Measurements from ENCODE around the gene GRM4.

The GRM4 gene

DNA sequence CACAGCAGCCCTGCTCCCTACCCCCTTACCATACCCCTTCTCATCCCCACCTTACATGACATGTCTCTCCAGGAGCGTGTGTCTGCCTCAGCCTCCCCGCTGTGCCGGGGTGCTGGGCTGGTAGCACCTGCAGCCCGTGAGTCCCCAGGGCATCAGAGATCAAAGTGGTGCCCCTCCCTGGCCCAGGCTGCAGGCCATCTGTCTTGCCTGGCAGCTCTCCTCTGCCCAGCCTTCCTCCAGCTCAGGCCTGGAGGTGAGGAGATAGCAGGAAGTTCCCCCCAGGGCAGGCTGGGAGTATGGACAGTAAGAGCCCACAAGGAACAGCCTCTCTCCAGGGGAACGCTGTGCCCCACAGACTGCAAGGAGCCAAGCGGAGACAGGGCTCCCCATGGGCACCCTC lies 35.3 kb downstream of the GRM4 start:
- DNase-seq (ENCODE audit: low read depth in 2 of 3, low spot score in 2 of 3): no peak

- DNase-seq (ENCODE audit: low read depth in 2 of 3, low spot score in 2 of 3): no peak
These were observed 37.7 kb downstream of the GRM4 start for GRCh38 chr6:34108176-34108575.

GRCh38 chr6:34106900-34107299 lies 39.0 kb downstream of the GRM4 start:
- DNase-seq (ENCODE audit: low read depth in 2 of 3, low spot score in 2 of 3): no peak

DNA sequence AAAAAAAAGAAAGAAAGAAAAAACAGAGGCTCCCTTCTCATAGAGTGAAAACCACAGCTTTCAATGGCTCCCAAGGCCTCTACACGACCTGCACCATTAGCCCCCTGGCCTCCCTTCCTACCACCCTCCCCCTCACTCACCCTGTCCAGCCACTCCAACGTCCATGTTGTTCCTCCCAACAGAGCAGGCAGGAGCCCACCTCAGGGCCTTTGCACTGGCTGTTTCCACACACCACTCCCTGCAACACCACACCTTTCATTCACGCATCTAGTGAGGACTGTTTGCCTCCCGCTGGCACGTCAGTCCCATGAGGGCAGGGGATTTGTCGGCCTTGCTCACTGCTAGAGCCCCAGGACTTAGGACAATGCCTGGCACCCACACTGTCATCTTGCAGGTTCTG lies 39.5 kb downstream of the GRM4 start:
- no peak for DNase-seq (ENCODE audit: low read depth in 2 of 3, low spot score in 2 of 3)

DNA sequence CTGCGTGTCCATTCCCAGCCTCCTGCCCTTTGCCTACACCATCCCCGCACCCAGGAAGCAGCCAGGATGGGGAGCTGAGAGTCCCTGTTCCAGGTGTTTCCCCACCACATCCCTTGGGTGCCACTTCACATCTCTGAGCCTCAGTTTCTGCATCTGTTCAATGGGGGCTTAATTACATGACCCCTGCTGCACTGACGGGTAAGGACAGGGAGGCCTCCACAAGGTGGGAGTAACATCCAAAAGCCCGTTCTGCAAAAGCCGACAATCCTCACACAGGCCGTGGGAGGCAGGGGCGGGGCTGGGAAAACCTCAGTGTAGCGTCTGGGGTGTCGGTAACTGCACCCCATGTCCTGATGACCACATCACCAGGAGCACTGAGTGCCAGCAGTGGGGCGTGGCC lies 41.3 kb downstream of the GRM4 start:
- DNase-seq (ENCODE audit: low read depth in 2 of 3, low spot score in 2 of 3): no peak

DNA sequence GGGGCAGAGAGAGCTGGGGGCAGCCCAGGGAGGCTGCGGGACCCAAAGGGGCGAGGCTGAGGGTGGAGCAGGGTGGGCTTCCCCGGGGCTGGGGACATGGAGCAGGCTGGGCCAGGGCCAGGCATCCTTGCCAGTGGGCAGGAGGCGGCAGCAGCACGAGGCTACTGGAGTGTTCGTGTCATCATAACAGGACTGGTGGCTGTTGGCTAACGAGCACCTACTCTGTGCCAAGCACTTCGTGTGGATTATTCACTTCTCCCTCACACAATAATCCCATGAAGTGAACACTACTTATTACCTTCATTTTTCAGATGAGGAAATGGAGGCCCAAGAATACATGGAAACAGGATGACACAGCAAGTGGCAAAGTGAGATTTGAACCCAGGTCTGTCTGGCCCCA lies 41.7 kb downstream of the GRM4 start:
- no peak for DNase-seq (ENCODE audit: low read depth in 2 of 3, low spot score in 2 of 3)

DNA sequence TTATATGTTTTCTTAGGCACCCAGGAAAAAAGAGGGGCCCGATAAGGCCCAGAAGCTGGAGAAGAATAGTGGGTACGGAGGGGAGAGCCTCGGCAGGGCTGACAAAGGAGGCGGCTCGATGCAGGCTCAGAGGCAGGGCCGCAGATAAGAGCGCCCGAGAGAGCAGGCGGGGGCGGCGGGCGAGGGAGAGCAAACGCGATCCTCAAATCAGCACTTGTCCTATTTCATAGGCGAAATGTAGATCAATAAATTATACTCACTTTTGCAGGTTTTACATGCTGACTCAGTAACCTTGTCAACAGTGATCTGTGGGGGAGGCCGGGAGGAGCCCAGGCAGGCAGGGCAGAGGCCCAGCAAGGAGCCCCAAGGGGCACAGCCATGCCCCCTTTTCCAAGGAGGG lies 42.6 kb downstream of the GRM4 start:
- no peak for DNase-seq (ENCODE audit: low read depth in 2 of 3, low spot score in 2 of 3)

DNA sequence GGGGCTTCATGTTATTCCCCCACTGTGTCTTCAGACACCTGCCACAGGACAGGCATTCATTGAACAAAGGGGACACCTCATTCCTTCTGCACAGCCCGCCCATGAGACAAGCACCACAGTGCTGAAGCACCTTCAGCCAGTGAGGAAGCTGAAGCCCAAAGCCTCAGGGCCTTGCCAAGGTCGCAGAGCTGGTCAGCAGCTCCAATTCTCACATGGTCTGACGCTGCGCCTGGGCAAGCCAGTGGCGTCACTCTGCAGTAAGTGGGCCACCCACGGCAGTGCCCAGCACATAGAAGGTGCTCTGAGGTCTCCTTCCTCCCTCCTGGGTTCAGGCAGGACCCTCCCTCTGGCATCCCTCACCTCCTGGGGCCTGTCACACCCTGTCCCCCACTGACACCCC lies 43.2 kb downstream of the GRM4 start:
- DNase-seq (ENCODE audit: low read depth in 2 of 3, low spot score in 2 of 3): no peak

DNA sequence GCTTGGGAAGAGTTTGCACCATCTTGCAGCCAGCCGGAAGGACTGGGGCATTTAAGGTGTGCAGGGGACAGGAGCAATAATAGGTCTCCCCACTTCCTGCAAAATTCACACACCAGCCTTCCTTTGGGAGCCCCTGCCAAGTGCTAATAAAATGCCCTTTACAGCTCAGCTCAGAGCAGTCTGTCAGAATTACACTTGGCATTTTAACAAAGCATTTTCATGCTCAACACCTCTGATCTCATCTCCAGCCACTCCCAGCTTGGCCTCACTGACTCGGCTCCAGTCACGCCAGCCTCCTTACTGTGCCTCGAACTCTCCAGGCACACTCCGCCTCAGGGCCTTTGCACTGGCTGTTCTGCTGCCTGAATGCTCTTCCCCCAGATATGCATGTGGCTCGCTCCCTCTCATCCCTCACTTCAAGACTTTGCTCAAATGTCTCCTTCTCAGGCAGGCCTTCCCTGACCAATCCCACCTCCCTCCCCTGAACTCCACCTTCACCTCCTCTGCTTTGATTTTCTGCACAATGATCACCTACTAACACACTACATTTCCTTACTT lies 43.7 kb downstream of the GRM4 start:
- DNase-seq (ENCODE audit: low read depth in 2 of 3, low spot score in 2 of 3): no peak

DNA sequence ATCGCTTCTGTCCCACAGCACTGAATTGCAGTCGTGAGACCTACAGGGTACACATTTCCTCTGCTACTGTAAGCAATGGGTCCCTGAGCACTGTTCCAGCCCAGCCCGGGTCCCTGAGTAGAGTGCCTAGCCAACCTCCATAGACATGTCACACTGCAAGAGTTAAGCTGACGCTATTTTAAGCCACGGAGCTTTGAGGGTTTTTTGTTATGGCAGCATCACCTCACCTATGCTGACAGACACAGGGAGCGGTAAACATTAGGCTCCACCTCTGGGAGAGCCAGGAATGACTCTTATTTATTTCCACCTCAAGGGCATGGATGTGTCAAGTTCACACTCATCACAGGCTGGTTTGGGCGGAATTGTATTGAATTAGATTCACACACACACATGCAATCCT lies 45.1 kb downstream of the GRM4 start:
- DNase-seq (ENCODE audit: low read depth in 2 of 3, low spot score in 2 of 3): no peak

DNA sequence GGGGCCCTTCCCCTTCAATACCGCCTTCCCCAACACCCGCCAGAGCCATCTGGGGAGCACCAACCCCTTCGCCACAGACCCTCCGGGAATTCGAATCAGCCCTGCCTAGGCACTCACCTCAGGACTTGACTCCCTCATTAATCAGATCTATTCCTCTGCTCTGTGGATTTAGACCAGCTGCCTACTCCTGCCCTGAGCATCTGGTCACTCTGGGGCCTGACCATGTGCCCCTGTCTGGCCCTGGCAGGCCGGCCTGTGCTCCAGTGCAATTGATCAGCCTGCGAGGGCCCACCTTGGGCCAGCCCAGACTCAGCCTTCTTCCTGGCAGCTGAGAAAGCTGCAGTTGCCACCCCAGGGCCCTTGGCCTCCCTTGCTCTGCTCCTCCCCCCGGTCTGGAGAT lies 46.0 kb downstream of the GRM4 start:
- DNase-seq (ENCODE audit: low read depth in 2 of 3, low spot score in 2 of 3): no peak

DNA sequence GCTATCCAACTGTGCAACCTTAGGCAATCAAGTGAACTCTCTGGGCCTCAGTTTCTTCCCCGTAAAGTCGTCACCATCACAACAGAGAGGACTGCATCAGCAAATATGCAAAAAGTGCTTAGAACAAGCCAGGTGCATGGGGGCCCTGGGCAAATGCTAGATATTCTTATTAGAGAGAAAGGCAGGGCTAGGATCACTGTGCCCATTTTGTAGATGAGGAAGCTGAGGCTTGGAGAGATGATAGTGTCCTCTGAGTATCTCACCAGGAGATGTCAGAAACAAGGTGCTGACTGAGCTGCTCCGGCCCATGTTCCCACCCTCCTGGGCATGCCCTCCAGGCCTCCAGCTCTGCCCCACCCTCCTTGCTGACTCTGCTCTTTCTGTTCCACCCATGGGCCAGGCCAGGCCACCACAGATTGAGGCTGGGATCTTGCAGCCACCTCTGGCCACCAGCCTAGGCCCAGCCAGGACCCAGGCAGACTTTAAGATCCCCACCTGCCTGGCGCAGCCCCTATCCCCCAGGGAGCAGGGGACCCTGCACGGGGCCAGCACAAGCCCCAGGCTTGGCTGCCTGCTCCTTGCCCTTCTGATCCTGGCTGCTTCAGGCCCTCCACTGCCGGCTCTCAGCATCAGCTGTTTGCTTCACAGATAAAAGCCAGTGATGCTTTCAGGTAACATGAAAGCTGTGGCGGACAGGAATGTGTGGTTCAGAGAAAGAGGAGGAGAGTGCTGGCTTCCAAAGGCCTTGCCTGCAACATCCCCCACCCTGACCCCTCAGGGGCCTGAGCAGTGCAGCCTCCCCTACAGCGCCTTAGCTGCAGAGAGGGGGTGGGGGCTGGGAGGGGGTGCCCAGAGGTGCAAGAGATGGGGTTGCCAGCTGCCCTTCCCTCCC lies 47.6 kb downstream of the GRM4 start:
- DNase-seq (ENCODE audit: low read depth in 2 of 3, low spot score in 2 of 3): no peak

DNA sequence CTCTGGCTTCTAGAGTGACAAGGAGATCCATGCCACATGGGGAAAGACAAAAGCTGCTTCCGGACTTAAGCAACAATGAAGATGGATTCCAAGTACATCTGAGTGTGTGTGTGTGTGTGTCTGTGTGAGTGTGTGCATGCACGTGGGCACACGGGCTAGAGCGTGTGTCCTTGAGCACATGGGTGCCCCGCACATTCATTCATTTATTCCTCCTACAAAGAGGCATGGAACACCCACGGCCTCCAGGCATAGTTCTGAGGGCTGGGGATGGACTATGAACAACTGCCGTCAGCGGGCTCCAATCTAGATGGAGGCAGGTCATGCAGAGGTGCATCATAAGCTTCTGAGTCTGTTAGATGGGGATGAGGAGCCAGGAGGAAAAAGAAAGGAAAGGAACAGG lies 49.1 kb downstream of the GRM4 start:
- no peak for DNase-seq (ENCODE audit: low read depth in 2 of 3, low spot score in 2 of 3)

DNA sequence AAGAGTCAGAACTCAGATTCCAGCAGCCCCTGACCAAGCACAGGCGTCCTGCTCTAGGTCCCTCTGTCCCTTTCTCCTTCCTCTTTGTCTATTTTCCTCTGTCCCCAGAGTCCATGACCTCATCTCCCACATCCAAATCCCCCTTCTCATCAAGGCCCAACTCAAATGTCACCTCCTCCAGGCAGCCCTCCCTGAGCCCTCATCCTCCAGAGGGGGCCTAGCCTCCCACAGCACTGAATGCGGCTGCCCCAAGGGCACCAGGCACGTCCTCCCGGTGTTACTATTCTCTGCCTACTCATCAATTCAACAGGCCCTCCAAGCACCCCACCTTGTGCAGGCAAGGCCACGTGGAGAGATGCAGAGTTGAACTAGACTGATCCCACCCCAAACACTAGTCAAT lies 49.7 kb downstream of the GRM4 start:
- DNase-seq (ENCODE audit: low read depth in 2 of 3, low spot score in 2 of 3): no peak

GRCh38 chr6:34095741-34096140 lies 50.1 kb downstream of the GRM4 start:
- DNase-seq (ENCODE audit: low read depth in 2 of 3, low spot score in 2 of 3): no peak

DNA sequence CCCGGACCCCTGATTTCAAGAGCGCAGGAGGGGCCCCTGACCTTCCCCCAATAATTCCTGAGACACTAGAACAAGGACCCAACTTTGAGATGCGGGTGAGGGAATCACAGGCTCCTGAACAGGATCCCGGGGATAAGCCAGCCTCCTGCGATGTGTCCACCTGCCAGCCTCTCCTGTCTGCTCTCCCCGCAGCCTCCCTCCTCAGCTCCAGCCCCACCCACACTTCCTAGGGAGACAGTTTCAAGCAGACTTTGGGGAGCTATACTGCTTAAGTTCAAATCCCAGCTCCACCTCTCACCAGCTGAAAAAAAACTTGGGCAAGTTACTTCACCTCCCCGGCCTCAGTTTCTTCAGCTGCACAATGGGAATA lies 50.8 kb downstream of the GRM4 start:
- no peak for DNase-seq (ENCODE audit: low read depth in 2 of 3, low spot score in 2 of 3)

DNA sequence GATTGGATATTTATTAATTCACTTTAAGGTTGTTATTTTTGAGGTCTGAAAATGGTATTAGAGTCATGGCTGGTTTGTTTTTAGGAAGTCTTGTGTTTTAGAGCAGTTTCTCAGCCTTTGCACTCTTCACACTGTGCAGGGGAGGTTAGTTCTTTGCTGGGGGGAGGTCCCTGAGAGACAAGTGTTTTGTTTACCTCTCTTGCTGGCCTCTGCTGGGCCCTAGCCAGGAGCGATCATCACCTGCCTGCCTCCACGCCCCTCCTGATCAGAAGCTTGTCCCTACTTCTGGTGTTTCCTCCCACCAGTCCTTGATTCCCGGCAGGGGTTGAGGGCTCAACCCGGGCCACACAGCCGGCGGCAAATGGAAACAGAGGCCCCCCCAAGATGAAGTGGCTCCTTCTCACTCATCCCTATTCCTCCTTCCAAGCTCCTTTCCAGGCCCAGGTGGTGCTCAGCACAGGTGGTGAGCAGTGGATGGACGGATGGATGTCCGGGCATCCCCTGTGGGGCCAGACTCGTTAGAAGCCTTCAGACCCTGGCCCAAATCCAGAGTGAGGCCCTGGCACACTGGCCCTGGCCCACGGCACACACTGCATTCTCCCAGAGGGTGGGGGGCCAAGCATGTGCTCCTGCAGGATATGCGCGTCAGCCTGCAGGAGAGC lies 51.3 kb downstream of the GRM4 start:
- DNase-seq (ENCODE audit: low read depth in 2 of 3, low spot score in 2 of 3): no peak

DNA sequence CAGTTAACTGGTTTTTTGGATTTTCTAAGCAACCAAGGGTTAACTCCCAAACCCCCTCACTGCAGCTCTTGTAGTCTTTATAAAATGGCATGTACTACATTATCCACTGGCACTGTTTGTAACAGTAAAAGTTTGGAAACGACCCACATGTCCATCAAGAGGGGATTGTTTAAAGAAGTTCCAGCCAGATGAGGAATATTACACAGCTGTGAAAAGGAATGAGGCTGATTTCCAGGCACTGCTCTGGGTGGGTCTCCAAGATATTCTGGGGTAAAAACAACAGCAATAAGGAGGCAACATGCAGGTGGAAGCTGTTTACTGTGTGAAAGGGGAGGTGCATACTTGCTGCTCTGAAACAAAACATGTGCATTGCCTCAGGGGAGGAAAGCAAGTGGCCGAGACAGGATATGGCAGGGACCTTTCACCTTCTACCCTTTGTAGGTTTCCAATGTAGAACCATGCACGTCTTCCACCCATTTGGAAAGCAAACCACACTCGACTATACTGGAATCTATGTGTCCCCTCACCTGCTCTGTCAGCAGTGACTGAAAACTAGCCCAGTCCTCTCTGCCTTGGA lies 51.9 kb downstream of the GRM4 start:
- no peak for DNase-seq (ENCODE audit: low read depth in 2 of 3, low spot score in 2 of 3)

DNA sequence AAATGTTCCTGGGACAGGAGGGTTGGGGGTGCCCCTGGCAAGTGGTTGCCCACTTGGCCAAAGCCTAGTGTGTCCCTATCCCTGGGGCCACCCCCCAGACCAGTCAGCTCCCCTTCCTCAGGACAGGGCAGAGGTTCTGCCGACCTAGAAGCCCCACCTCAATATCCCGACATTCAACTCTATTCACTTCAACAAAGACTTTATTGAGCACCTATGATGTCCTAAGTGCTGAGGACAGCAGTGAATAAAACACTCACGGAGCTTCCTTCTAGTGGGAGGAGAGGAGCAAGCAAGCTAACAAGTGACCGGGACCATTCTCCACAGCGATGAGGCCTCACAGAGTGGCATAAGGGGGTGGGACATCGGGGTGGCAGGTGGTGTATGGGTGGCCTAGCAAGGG lies 52.7 kb downstream of the GRM4 start:
- DNase-seq (ENCODE audit: low read depth in 2 of 3, low spot score in 2 of 3): no peak

- DNase-seq (ENCODE audit: low read depth in 2 of 3, low spot score in 2 of 3): no peak
These were observed 53.3 kb downstream of the GRM4 start for GRCh38 chr6:34092631-34093030.

- DNase-seq (ENCODE audit: low read depth in 2 of 3, low spot score in 2 of 3): no peak
These were observed 55.0 kb downstream of the GRM4 start for GRCh38 chr6:34090935-34091334.

- no peak for DNase-seq (ENCODE audit: low read depth in 2 of 3, low spot score in 2 of 3)
These were observed 55.4 kb downstream of the GRM4 start for GRCh38 chr6:34090529-34090928.

Data from activated CD8-positive, alpha-beta memory T cell treated with anti-CD3 and anti-CD28 coated beads for 48 hours (primary cell).